SK-N-SH treated with all-trans-retinoic acid at 6 μM for 48 hours (cell line): ENCODE measurements around the gene ATF6.

Experiments used
- CREB5 ChIP-seq: fragments of 250-450 bp; sonication (Bioruptor Pico); IDR thresholded peaks from 2 replicates; pipeline ENCODE4 v1.5.1; 2020; ENCODE audit warnings: low read depth, mild to moderate bottlenecking, moderate library complexity
- CSDC2 ChIP-seq: fragments of 250-450 bp; sonication (Bioruptor Pico); IDR thresholded peaks from 2 replicates; pipeline ENCODE4 v1.5.0; 2020; ENCODE audit warnings: mild to moderate bottlenecking, moderate library complexity
- CSRNP3 ChIP-seq: fragments of 250-450 bp; sonication (Bioruptor Pico); IDR thresholded peaks from 2 replicates; pipeline ENCODE4 v1.5.1; 2021; ENCODE audit warnings: mild to moderate bottlenecking, moderate library complexity
- GLIS3 ChIP-seq: fragments of 250-450 bp; sonication (Bioruptor Pico); IDR thresholded peaks from 2 replicates; pipeline ENCODE4 v1.5.0; 2020; ENCODE audit warnings: mild to moderate bottlenecking, moderate library complexity
- PPARA ChIP-seq: fragments of 250-450 bp; sonication (Bioruptor Pico); IDR thresholded peaks from 2 replicates; pipeline ENCODE4 v1.5.0; 2020; ENCODE audit warnings: mild to moderate bottlenecking, borderline replicate concordance
- RARB ChIP-seq: fragments of 250-450 bp; sonication (Bioruptor Pico); IDR thresholded peaks from 2 replicates; pipeline ENCODE4 v1.8.0; 2021; ENCODE audit warnings: mild to moderate bottlenecking, moderate library complexity
- TCF4 ChIP-seq: fragments of 250-450 bp; sonication (Bioruptor Pico); IDR thresholded peaks from 2 replicates; pipeline ENCODE4 v1.8.0; 2021; ENCODE audit warnings: mild to moderate bottlenecking, moderate library complexity, borderline replicate concordance
- TOX ChIP-seq: fragments of 250-450 bp; sonication (Bioruptor Pico); IDR thresholded peaks from 2 replicates; pipeline ENCODE4 v1.8.0; 2021; ENCODE audit warnings: mild to moderate bottlenecking, moderate library complexity, borderline replicate concordance
- ZFP3 ChIP-seq: fragments of 250-450 bp; sonication (Bioruptor Pico); IDR thresholded peaks from 2 replicates; pipeline ENCODE4 v1.5.0; 2020; ENCODE audit warnings: mild to moderate bottlenecking, moderate library complexity
- ZFP30 ChIP-seq: fragments of 450-650 bp; formaldehyde crosslinking; IDR thresholded peaks from 2 replicates; pipeline ENCODE4 v1.5.0; 2022; ENCODE audit warnings: mild to moderate bottlenecking, moderate library complexity
- ZNF70 ChIP-seq: fragments of 450-650 bp; formaldehyde crosslinking; IDR thresholded peaks from 2 replicates; pipeline ENCODE4 v1.5.0; 2020; ENCODE audit warnings: mild to moderate bottlenecking, moderate library complexity
- TF ChIP-seq, protein P1 (sequence below): fragments of 250-450 bp; sonication (Bioruptor Pico); IDR thresholded peaks from 2 replicates; pipeline ENCODE4 v1.8.0; 2020; ENCODE audit warnings: mild to moderate bottlenecking, moderate library complexity, borderline replicate concordance
- TF ChIP-seq, protein P2 (sequence below): fragments of 250-450 bp; sonication (Bioruptor Pico); IDR thresholded peaks from 2 replicates; pipeline ENCODE4 v1.8.0; 2021; ENCODE audit warnings: low read depth, mild to moderate bottlenecking, moderate library complexity, borderline replicate concordance

- TF ChIP-seq, protein P1, sequence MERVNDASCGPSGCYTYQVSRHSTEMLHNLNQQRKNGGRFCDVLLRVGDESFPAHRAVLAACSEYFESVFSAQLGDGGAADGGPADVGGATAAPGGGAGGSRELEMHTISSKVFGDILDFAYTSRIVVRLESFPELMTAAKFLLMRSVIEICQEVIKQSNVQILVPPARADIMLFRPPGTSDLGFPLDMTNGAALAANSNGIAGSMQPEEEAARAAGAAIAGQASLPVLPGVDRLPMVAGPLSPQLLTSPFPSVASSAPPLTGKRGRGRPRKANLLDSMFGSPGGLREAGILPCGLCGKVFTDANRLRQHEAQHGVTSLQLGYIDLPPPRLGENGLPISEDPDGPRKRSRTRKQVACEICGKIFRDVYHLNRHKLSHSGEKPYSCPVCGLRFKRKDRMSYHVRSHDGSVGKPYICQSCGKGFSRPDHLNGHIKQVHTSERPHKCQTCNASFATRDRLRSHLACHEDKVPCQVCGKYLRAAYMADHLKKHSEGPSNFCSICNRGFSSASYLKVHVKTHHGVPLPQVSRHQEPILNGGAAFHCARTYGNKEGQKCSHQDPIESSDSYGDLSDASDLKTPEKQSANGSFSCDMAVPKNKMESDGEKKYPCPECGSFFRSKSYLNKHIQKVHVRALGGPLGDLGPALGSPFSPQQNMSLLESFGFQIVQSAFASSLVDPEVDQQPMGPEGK (CRISPR knock-in tag) = no peak
- TF ChIP-seq TCF4 (no peak), CSRNP3 (CRISPR knock-in tag) (no peak), ZFP30 (CRISPR knock-in tag) (no peak), CSDC2 (CRISPR knock-in tag) (no peak), GLIS3 (CRISPR knock-in tag) (no peak), CREB5 (no peak), PPARA (no peak), ZNF70 (CRISPR knock-in tag) (no peak), RARB (no peak), TOX (no peak), ZFP3 (CRISPR knock-in tag) (no peak)
- TF ChIP-seq, protein P2, sequence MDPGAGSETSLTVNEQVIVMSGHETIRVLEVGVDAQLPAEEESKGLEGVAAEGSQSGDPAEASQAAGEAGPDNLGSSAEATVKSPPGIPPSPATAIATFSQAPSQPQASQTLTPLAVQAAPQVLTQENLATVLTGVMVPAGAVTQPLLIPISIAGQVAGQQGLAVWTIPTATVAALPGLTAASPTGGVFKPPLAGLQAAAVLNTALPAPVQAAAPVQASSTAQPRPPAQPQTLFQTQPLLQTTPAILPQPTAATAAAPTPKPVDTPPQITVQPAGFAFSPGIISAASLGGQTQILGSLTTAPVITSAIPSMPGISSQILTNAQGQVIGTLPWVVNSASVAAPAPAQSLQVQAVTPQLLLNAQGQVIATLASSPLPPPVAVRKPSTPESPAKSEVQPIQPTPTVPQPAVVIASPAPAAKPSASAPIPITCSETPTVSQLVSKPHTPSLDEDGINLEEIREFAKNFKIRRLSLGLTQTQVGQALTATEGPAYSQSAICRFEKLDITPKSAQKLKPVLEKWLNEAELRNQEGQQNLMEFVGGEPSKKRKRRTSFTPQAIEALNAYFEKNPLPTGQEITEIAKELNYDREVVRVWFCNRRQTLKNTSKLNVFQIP (CRISPR knock-in tag) = no peak
Measured at GRCh38 chr1:161988413-161988812, 222.3 kb downstream of the ATF6 start.
